Activated CD8-positive, alpha-beta memory T cell treated with anti-CD3 and anti-CD28 coated beads, Interleukin-2, amount 50 U/mL, for 1 hour (primary cell): ENCODE data around the gene TBC1D1.

Experiments
- DNase-seq: peaks from one replicate; pipeline ENCODE4 v3.0.0-alpha.2; 2020; ENCODE audit errors: extremely low read depth

The TBC1D1 gene

DNA sequence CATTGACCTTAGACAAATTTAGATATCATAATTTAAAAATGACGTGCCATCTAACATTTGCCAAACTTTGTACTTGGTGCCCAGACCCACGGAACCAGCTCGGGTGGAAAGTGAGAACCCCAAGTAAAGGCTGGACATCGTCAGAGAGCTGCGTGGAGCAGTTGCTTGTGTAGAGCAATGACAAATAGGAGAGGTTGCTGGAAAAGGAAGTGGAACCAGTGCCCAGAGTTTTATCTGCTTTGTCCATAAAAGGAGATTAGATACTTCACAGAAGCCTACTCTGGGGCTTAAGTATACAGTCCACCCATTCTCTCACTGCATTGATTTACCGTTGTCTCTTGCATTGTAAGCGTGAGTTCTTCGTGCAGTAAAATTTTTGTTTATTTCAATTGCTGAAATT lies 5.4 kb upstream of the TBC1D1 start:
- DNase-seq: no peak

DNA sequence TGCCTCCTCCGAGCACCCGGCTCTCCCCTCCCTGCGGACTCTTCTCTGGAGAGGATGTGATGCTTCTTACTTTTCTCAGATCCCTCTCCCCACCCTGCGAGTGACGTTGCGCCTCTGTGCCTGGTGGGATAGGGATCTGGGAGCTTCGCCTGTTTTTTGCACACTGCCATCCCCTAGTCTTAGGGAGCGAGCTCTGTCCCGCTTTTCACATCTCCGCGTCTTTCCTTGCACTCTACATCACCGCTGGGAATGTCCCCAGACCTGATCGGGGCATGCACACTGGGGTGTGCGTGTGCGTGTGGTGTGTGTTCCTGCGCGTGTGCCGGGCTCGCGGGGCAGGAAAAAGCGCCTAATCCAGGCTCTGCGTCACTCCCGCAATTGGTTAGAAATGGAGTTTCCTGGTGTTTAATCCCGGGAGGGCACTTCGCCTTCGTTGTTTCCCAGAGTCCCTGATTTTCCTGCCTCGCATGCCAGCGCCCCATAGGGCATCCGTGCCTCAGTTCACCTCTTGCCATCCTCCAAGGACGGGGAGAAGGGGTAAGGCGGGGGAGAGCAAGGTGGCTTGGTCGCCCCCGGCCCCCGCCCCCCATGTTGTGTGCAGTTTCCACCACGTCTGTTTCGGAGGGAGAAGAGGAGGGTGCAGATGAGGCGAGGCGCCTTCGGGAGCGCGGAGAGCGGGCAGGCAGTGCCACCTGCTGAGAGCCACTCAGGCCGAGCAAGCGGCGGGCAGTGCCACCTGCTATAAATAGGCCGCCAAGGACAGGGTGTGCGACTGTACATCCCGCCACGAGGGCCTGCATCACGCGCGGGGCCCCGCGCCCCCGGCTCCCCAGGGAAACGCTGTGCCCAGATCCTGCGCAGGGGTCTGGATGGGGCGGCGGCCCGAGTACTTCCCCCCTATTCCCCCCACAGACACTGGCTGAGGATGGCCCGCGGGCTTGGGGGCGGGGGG lies 759 bp upstream of the TBC1D1 start:
- no peak for DNase-seq

GRCh38 chr4:37891260-37892159 lies 626 bp downstream of the TBC1D1 start:
- no peak for DNase-seq

GRCh38 chr4:37892641-37893040 lies 1.8 kb downstream of the TBC1D1 start:
- DNase-seq: no peak

GRCh38 chr4:37893164-37893563 lies 2.3 kb downstream of the TBC1D1 start:
- DNase-seq: no peak

DNA sequence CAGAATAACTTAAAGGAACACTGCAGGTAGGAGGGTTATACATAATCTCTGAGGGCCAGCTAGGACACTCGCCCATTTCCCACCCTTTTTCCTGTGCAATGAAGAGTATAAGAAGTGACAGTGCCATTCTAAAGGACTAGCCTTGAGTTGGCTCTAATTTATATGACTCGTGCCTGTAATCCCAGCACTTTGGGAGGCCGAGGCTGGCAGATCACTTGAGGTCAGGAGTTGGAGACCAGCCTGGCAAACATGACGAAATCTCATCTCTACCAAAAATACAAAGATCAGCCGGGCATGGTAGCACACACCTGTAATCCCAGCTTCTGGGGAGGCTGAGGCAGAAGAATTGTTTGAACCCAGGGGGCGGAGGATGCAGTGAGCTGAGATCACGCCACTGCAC lies 4.4 kb downstream of the TBC1D1 start:
- no peak for DNase-seq

GRCh38 chr4:37896206-37896860 lies 5.4 kb downstream of the TBC1D1 start:
- DNase-seq: no peak

DNA sequence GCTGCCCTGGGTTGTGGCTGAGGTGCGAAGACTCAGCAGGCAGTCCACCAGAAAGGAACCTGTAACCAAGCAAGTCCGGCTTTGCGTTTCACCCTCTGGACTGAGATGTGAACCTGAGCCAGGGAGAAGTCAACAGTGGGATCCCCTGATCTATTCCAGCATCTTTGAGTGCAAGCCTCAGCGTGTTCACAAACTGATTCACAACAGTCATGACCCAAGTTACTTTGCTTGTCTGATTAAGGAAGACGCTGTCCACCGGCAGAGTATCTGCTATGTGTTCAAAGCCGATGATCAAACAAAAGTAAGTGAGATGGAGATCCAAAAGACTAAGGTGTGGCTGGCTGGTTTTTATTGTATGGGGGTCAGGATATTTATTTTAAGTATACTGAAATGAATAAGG lies 11.3 kb downstream of the TBC1D1 start:
- DNase-seq: no peak

GRCh38 chr4:37902738-37903693 lies 12.1 kb downstream of the TBC1D1 start:
- no peak for DNase-seq

DNA sequence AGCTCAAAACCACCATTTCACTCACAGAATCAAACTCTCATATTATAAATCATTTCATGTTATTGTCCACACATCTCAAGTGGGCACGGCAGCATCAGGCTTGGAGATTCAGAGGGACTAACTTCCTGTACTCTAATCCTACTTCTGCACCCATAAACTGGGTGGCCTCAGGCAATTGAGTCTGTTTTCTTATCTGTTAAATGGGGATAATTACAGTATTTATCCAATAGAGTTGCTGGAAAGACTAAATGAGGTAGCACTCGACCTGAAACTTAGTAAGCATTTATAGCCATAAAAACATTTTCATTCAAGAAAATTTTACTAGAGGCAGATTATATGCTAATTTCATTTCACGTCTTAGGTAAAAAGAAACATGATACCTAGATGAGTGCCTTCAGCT lies 13.0 kb downstream of the TBC1D1 start:
- no peak for DNase-seq

DNA sequence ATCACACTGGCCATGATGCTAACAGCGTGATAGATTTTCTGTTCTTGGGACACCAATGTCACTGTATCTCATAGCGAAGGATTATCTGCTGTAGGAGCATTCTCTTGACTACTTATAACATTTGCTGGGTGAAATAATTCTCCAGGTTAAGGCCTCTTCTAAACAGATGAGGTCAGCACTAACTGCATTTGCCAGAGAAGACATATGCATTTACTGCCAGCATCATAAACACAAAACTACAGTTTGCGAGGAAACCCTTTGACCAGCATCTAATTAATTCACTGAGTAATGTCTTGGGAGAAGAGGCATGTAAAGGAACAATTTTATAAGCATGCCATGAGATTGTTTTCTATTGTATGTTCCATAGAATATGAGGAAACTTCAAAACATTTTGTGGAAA lies 13.9 kb downstream of the TBC1D1 start:
- no peak for DNase-seq

DNA sequence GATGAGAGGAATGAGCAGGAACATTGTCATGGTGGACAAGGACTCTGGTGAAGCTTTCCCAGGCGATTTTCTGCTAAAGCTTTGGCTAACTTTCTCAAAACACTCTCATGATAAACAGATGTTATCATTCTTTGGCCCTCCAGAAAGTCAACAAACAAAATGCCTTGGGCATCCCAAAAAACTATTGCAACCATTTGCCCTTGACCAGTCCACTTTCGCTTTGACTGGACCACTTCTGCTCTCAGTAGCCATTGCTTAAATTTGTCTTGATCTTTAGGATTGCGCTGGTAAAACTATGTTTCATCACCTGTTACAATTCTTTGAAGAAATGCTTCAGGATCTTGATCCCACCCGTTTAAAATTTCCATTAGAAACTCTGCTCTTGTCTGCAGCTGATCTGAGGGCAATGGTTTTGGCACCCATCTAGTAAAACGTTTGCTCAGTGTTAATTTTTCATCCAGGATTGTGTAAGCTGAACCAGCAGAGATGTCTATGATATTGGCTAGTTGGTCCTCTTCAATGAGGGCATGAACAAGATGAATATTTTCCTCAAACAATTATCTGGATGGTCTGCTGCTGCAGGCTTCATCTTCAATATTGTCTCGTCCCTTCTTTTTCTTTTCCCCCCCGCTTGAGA lies 14.8 kb downstream of the TBC1D1 start:
- no peak for DNase-seq

DNA sequence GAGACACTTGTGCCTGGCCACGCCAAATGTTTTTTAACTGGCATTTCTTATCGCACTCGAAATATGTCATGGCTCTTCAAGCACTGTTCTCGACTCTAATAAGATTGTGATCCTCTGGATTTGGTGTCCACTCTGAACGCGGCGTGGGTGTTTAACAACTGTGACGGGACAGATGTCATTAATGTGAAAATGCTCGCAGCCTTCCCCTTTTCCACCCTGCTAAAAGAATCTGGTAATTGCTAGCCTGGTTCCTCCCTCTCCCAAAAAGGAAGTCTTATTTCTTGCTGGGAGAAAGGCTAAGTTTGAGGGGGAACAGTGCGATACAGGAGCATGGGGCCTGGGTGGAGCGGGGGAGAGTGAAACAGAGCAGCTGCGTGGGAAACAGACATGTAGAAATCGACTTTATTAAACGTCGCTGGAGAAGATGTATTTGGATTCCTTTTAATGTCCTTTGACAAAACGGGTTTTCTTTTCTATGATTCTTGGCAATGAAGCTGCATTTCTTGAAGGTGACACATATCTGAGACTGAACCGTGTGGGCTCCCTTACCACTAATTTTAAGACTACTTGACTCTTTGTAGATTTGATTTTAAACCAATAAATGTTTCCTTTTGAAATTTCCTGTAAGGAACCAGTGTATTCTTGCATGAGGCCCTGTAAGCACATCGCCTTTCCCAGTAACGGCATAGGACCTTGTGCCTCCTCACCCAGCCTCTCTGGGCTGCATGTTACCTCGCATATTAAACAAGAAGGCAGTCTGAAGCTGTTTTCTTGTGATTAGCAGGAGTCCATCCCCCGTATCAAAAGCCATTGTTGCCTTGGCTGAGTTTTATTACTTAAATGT lies 17.8 kb downstream of the TBC1D1 start:
- DNase-seq: no peak

GRCh38 chr4:37909332-37910090 lies 18.6 kb downstream of the TBC1D1 start:
- no peak for DNase-seq

DNA sequence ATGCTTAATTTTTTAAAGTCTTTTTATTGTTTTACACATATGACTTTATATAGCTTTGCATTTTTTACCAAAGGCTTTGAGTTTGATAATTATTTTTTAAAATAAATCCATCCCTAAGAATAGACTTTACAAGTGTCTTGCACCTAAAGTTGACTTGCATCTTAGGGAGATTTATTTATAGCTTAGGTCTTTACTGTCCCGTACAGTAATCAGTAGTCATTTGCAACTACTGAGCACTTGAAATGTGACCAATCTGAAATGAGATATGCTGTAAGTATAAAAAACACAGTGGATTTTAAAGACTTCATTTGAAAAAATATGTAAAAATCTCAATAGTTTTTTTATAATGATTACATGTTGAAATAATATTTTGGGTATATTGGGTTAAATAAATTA lies 19.2 kb downstream of the TBC1D1 start:
- no peak for DNase-seq

DNA sequence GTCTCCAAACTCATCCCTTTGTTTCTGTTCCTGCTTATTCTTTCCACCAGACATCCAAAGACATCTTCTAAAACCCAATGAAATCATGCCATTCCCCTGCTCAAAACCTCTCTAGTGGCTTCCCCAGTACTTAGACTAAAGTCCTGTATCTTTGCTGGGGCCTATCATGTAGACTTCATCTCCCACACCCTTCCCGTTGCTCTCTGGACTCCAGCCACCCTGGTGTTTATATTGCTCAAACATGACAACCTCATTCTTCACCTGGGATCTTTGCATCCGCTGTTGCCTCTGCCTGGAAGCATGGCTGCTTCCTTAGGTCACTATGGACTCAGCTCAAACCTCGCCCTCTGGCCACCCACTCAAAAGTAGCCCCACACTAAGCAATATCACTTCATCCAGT lies 23.7 kb downstream of the TBC1D1 start:
- DNase-seq: no peak

GRCh38 chr4:37917388-37917787 lies 26.5 kb downstream of the TBC1D1 start:
- DNase-seq: no peak

DNA sequence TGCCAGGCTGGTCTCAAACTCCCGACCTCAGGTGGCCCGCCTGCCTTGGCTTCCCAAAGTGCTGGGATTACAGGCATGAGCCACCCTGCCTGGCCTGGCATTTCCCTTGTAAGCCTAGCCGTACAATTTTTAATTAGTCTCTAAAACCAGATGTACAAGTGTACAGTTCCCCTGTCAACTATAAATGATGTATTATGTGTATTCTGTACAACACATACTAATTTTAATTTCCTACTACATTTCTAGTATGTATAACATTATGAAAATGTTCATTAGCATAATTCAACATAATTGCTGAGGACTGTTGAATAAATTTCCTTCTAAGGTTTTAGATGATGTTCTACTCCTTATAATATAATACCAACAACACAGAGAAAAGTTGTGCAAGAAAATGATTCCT lies 27.8 kb downstream of the TBC1D1 start:
- DNase-seq: no peak

DNA sequence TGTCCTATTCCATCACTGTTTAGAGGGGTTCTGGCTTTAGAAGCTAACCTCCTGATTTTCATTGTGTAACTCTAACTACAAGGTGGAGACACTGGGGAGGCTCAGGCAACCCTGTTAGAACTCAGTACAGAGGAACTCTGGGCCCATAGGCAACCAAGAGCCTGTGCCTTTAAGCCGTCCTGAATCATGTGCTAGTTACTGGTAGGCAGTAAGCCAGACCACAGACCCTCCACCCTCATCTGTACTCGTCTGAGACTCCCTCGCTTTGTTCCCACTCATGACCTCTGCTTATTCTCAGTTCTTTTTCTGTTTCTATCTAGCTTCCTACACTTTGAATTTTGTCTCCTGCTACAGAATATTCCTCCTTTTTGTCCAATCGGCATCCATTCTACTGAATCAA lies 31.4 kb downstream of the TBC1D1 start:
- DNase-seq: no peak
